Hippocampal formation (tissue), 2 donors: ENCODE data around the gene RPS2.
"Not testable (repeated sequence)": the region's sequence is repeated elsewhere in the genome, so short reads cannot be mapped to it uniquely, and the experiment has no call there.

Experiments used
- DNase-seq, 2 donors: peaks; one replicate each; lab custom pipeline; 2025; lab: John Stamatoyannopoulos, UW

The RPS2 gene

GRCh38 chr16:1964506-1965395, at the start of gene RPS2:
Gene RPS2 (minus strand): TSS chr16:1964826. CDS start chr16:1964625, 201 bp downstream.
- peak; percentile 96 to 100 for DNase-seq

- no peak for DNase-seq
These were observed 48.9 kb upstream of the RPS2 start for GRCh38 chr16:2013527-2013926.

- not testable (repeated sequence) for DNase-seq
These were observed 47.1 kb upstream of the RPS2 start for GRCh38 chr16:2011726-2012125.

GRCh38 chr16:2009791-2010510, 45.3 kb upstream of the RPS2 start, which contains the start of gene ZNF598:
Gene ZNF598 (minus strand): TSS chr16:2009821.
- DNase-seq = peak; percentile 75 to 76

- no peak for DNase-seq
These were observed 44.6 kb upstream of the RPS2 start for GRCh38 chr16:2009164-2009711.

- DNase-seq = no peak
These were observed 44.1 kb upstream of the RPS2 start for GRCh38 chr16:2008631-2009163.

GRCh38 chr16:2008009-2008526, 43.4 kb upstream of the RPS2 start:
- DNase-seq = no peak

- no peak for DNase-seq
These were observed 42.6 kb upstream of the RPS2 start for GRCh38 chr16:2007081-2007836.

- no peak for DNase-seq
These were observed 41.7 kb upstream of the RPS2 start for GRCh38 chr16:2006317-2006716.

GRCh38 chr16:2005646-2006045, 41.0 kb upstream of the RPS2 start:
- DNase-seq = peak in 1 of 2 donors; percentile 19

GRCh38 chr16:2004795-2005517, 40.3 kb upstream of the RPS2 start:
- no peak for DNase-seq

GRCh38 chr16:2003827-2004641, 39.4 kb upstream of the RPS2 start:
- peak; percentile 34 to 52 for DNase-seq

GRCh38 chr16:2003231-2003826, 38.7 kb upstream of the RPS2 start:
- no peak for DNase-seq

GRCh38 chr16:2002406-2003230, 38.0 kb upstream of the RPS2 start:
- no peak for DNase-seq

- no peak for DNase-seq
These were observed 37.1 kb upstream of the RPS2 start for GRCh38 chr16:2001456-2002355.

- no peak for DNase-seq
These were observed 36.4 kb upstream of the RPS2 start for GRCh38 chr16:2001035-2001434.

- no peak for DNase-seq
These were observed 35.4 kb upstream of the RPS2 start for GRCh38 chr16:1999866-2000514.
